ENCODE data around the gene PEX16. TPM values are rescaled to one million over a fixed set of nuclear protein-coding genes. Genes with fewer than 3 reads are reported as not detected.

The PEX16 gene
- total RNA-seq, 5 donors from 2014 or later (not counting 1 experiment from before 2014, with no cell fraction given), result 49.4 to 87.5 (median 65.2) TPM

- Histone ChIP-seq H3K4me3 (ENCODE audit: control insufficient read depth in 1 of 2, extremely low read depth in 1 of 2, low read length in 1 of 2) (no peak overlapping the region), H3K36me3 (ENCODE audit: control insufficient read depth in 2 of 2, extremely low read depth in 1 of 2, insufficient read depth in 1 of 2, low read length in 1 of 2) (peaks cover 11 to 66% of the 10 kb centered on the region in 2 donors), H3K27ac (ENCODE audit: low read length) (no peak overlapping the region), H3K27me3 (replicated peaks in 1 of 2; ENCODE audit: control insufficient read depth in 2 of 2, extremely low read depth in 1 of 2, insufficient read depth in 2 of 2, low read length in 1 of 2) (no peaks in the 10 kb centered on the region), H3K9me3 (no peaks in the 10 kb centered on the region), H3K4me1 (ENCODE audit: control insufficient read depth in 1 of 2, extremely low read depth in 1 of 2, insufficient read depth in 2 of 2, low read length in 2 of 2) (peaks cover 0 to 32% of the 10 kb centered on the region in 2 experiments)
- H3K4me3 Mint-ChIP-seq, result no peak overlapping the region
- POLR2A ChIA-PET, result interaction anchor here in 1 of 2 donors (0.7 kb wide), 1 partner anchor 36 kb away, joined by 3 read pairs; no protein-coding TSS in a partner anchor
- no peak overlapping the region for H3K27ac Mint-ChIP-seq
- ATAC-seq (replicated peaks in 1 of 4), result no peak
- CTCF ChIA-PET, result no interaction called here
- H3K36me3 Mint-ChIP-seq, result peaks cover 21% of the 10 kb centered on the region
- no peak for DNase-seq
- H3K9me3 Mint-ChIP-seq, result no peaks in the 10 kb centered on the region
- WGBS (ENCODE audit: insufficient coverage), result 98% methylated on average over 17 of the region's 21 CpGs
- H3K27me3 Mint-ChIP-seq, result no peaks in the 10 kb centered on the region
- H3K4me1 Mint-ChIP-seq, result peaks cover 26 to 36% (median 28%) of the 10 kb centered on the region in 3 donors
These were observed 16.3 kb upstream of the PEX16 start for GRCh38 chr11:45933846-45934579.

DNA sequence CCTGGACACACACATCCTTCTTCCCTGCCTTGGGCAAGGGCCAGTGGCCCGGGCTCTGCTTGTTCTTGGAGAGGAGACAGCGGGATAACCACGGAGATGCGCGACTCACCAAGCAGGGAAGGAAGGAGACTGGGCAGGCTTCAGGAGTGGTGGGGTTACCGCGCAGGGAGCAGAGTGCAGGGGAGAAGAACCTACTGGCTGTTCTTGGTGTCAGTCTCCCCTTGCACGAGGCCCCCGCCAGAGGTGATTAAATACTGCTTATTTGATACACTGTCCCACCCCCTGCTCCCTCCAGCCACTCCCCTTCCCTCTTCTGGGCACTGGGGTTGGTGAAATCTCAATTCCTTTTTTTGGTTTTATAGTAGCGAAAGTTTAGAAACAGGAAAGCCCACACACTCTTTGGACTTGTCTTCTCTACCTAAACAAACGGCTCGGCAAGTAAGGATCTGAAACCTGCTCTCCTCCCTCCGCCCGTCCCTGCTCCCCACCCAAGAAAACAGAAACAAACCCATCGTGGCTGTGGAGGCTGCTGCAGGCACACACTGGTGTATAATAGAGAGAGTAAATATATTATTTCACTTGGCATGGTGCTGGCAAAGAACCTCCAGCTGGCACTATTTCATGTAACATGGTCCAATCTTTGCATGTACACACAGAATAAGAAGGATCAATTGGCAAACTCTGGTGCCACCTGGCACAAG, 15.6 kb upstream of the PEX16 start:
- peaks cover 0 to 40% of the 10 kb centered on the region in 2 experiments for H3K4me1 ChIP-seq (ENCODE audit: control insufficient read depth in 1 of 2, extremely low read depth in 1 of 2, insufficient read depth in 2 of 2, low read length in 2 of 2)
- 100% methylated on average over 6 of the region's 15 CpGs for WGBS (ENCODE audit: insufficient coverage)
- H3K27me3 Mint-ChIP-seq, result no peaks in the 10 kb centered on the region
- ATAC-seq (replicated peaks in 1 of 4), result no peak
- peaks cover 28 to 41% (median 28%) of the 10 kb centered on the region in 3 donors for H3K4me1 Mint-ChIP-seq
- peak overlapping the region in 1 of 3 donors; percentile 67 for H3K4me3 Mint-ChIP-seq
- H3K36me3 ChIP-seq (ENCODE audit: control insufficient read depth in 2 of 2, extremely low read depth in 1 of 2, insufficient read depth in 1 of 2, low read length in 1 of 2), result peaks cover 11 to 66% of the 10 kb centered on the region in 2 donors
- H3K36me3 Mint-ChIP-seq, result peaks cover 18% of the 10 kb centered on the region
- no peak overlapping the region for H3K27ac ChIP-seq (ENCODE audit: low read length)
- no peak overlapping the region for H3K27ac Mint-ChIP-seq
- H3K9me3 ChIP-seq, result no peaks in the 10 kb centered on the region
- H3K4me3 ChIP-seq (ENCODE audit: control insufficient read depth in 1 of 2, extremely low read depth in 1 of 2, low read length in 1 of 2), result no peak overlapping the region
- H3K27me3 ChIP-seq (replicated peaks in 1 of 2; ENCODE audit: control insufficient read depth in 2 of 2, extremely low read depth in 1 of 2, insufficient read depth in 2 of 2, low read length in 1 of 2), result no peaks in the 10 kb centered on the region
- ChIA-PET CTCF (no interaction called here), POLR2A (no interaction called here)
- H3K9me3 Mint-ChIP-seq, result no peaks in the 10 kb centered on the region
- DNase-seq, result no peak

DNA sequence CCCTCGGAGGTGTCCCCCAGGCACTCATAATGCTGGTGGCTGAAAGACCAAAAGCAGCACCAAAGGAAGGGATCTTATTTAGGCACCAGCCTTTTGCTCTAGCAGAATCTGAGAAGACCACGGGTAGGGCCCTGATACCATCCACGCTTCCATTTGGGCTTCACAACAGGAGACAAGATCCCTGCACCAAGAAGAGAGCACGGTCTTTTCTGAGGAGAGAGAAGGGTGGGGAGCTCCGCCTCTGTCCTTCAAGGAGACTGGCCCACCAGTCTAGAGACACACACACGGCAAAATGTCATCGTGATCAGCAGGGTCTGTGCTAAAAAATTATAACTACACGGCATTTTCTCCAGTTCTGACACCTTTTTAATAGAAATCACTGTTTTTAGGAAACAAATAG, 14.5 kb upstream of the PEX16 start:
- ATAC-seq (replicated peaks in 1 of 4) (no peak), DNase-seq (no peak)
- peaks cover 0 to 49% of the 10 kb centered on the region in 2 experiments for H3K4me1 ChIP-seq (ENCODE audit: control insufficient read depth in 1 of 2, extremely low read depth in 1 of 2, insufficient read depth in 2 of 2, low read length in 2 of 2)
- H3K27ac ChIP-seq (ENCODE audit: low read length), result no peak overlapping the region
- Mint-ChIP-seq H3K36me3 (peaks cover 15% of the 10 kb centered on the region), H3K27me3 (no peaks in the 10 kb centered on the region), H3K4me3 (peak overlapping the region in 1 of 3 donors; percentile 67), H3K27ac (peak overlapping the region; percentile 53 to 94), H3K9me3 (no peaks in the 10 kb centered on the region), H3K4me1 (peaks cover 34 to 51% (median 34%) of the 10 kb centered on the region in 3 donors)
- H3K36me3 ChIP-seq (ENCODE audit: control insufficient read depth in 2 of 2, extremely low read depth in 1 of 2, insufficient read depth in 1 of 2, low read length in 1 of 2), result peaks cover 11 to 56% of the 10 kb centered on the region in 2 donors
- H3K4me3 ChIP-seq (ENCODE audit: control insufficient read depth in 1 of 2, extremely low read depth in 1 of 2, low read length in 1 of 2), result no peak overlapping the region
- H3K27me3 ChIP-seq (replicated peaks in 1 of 2; ENCODE audit: control insufficient read depth in 2 of 2, extremely low read depth in 1 of 2, insufficient read depth in 2 of 2, low read length in 1 of 2), result no peaks in the 10 kb centered on the region
- POLR2A ChIA-PET, result interaction anchor here (0.6 kb wide), 2 partner anchors 46 to 111 kb away, joined by 4 to 6 read pairs; no protein-coding TSS in a partner anchor
- WGBS (ENCODE audit: insufficient coverage), result 100% methylated on average over 1 of the region's 8 CpGs
- CTCF ChIA-PET, result no interaction called here
- H3K9me3 ChIP-seq, result no peaks in the 10 kb centered on the region

- CTCF ChIA-PET, result no interaction called here
- peak overlapping the region in 2 of 3 donors; percentile 67 to 87 for H3K4me3 Mint-ChIP-seq
These were observed 14.1 kb upstream of the PEX16 start for GRCh38 chr11:45931739-45932138.

GRCh38 chr11:45930951-45931570, 13.4 kb upstream of the PEX16 start:
- Mint-ChIP-seq H3K9me3 (no peaks in the 10 kb centered on the region), H3K27me3 (no peaks in the 10 kb centered on the region), H3K36me3 (peaks cover 9% of the 10 kb centered on the region), H3K27ac (peak overlapping the region; percentile 94), H3K4me3 (peak overlapping the region in 2 of 3 donors; percentile 67 to 87), H3K4me1 (peaks cover 35 to 53% (median 37%) of the 10 kb centered on the region in 3 donors)
- H3K27ac ChIP-seq (ENCODE audit: low read length), result peak overlapping the region; percentile 70
- H3K4me3 ChIP-seq (ENCODE audit: control insufficient read depth in 1 of 2, extremely low read depth in 1 of 2, low read length in 1 of 2), result no peak overlapping the region
- CTCF ChIA-PET, result interaction anchor here (0.8 to 1.3 kb wide), 3 partner anchors 13 to 88 kb away, joined by 3 to 6 read pairs (median 4); partner anchors contain the start of gene PEX16 (in 1 of the 2)
- H3K27me3 ChIP-seq (replicated peaks in 1 of 2; ENCODE audit: control insufficient read depth in 2 of 2, extremely low read depth in 1 of 2, insufficient read depth in 2 of 2, low read length in 1 of 2), result no peaks in the 10 kb centered on the region
- H3K4me1 ChIP-seq (ENCODE audit: control insufficient read depth in 1 of 2, extremely low read depth in 1 of 2, insufficient read depth in 2 of 2, low read length in 2 of 2), result peaks cover 0 to 56% of the 10 kb centered on the region in 2 experiments
- WGBS (ENCODE audit: insufficient coverage), result 94% methylated on average over 5 of the region's 8 CpGs
- no peak for ATAC-seq (replicated peaks in 1 of 4)
- peaks cover 11 to 46% of the 10 kb centered on the region in 2 donors for H3K36me3 ChIP-seq (ENCODE audit: control insufficient read depth in 2 of 2, extremely low read depth in 1 of 2, insufficient read depth in 1 of 2, low read length in 1 of 2)
- POLR2A ChIA-PET, result interaction anchor here in 1 of 2 donors (0.6 kb wide), 1 partner anchor 13 kb away, joined by 3 read pairs; no protein-coding TSS in a partner anchor
- no peak for DNase-seq
- H3K9me3 ChIP-seq, result no peaks in the 10 kb centered on the region

More at GRCh38 chr11:45931739-45932138, 14.1 kb upstream of the PEX16 start:
- Histone ChIP-seq H3K27me3 (replicated peaks in 1 of 2; ENCODE audit: control insufficient read depth in 2 of 2, extremely low read depth in 1 of 2, insufficient read depth in 2 of 2, low read length in 1 of 2) (no peaks in the 10 kb centered on the region), H3K9me3 (no peaks in the 10 kb centered on the region), H3K4me3 (ENCODE audit: control insufficient read depth in 1 of 2, extremely low read depth in 1 of 2, low read length in 1 of 2) (no peak overlapping the region), H3K36me3 (ENCODE audit: control insufficient read depth in 2 of 2, extremely low read depth in 1 of 2, insufficient read depth in 1 of 2, low read length in 1 of 2) (peaks cover 11 to 51% of the 10 kb centered on the region in 2 donors), H3K4me1 (ENCODE audit: control insufficient read depth in 1 of 2, extremely low read depth in 1 of 2, insufficient read depth in 2 of 2, low read length in 2 of 2) (peaks cover 0 to 54% of the 10 kb centered on the region in 2 experiments), H3K27ac (ENCODE audit: low read length) (peak overlapping the region; percentile 70)
- ATAC-seq (replicated peaks in 1 of 4) (no peak), DNase-seq (no peak)
- no peaks in the 10 kb centered on the region for H3K9me3 Mint-ChIP-seq
- H3K4me1 Mint-ChIP-seq, result peaks cover 35 to 54% (median 37%) of the 10 kb centered on the region in 3 donors
- no peaks in the 10 kb centered on the region for H3K27me3 Mint-ChIP-seq
- H3K36me3 Mint-ChIP-seq, result peaks cover 11% of the 10 kb centered on the region
- POLR2A ChIA-PET, result interaction anchor here in 1 of 2 donors (0.6 kb wide), 1 partner anchor 47 kb away, joined by 4 read pairs; no protein-coding TSS in a partner anchor
- peak overlapping the region; percentile 94 for H3K27ac Mint-ChIP-seq
- WGBS (ENCODE audit: insufficient coverage), result 100% methylated on average over 4 of the region's 10 CpGs
